CD4-positive, alpha-beta T cell treated with Interleukin-1 beta for 1 hour (primary cell): ENCODE results near the gene SMURF1.

Source experiments
- DNase-seq, 2 donors: peaks; one replicate each; pipeline ENCODE4 v3.0.0-alpha.2; 2020 to 2022

Gene SMURF1

GRCh38 chr7:99141841-99142726 is 1.8 kb downstream of the SMURF1 start:
- DNase-seq: peak; percentile 56 to 76

GRCh38 chr7:99141334-99141733 is 2.6 kb downstream of the SMURF1 start:
- peak in 1 of 2 donors; percentile 11 for DNase-seq

GRCh38 chr7:99140813-99141212 is 3.1 kb downstream of the SMURF1 start:
- DNase-seq: no peak

GRCh38 chr7:99139036-99139435 is 4.9 kb downstream of the SMURF1 start:
- no peak for DNase-seq

- no peak for DNase-seq
Observed at GRCh38 chr7:99137411-99138180, 6.3 kb downstream of the SMURF1 start.

GRCh38 chr7:99135938-99136337 is 8.0 kb downstream of the SMURF1 start:
- DNase-seq: no peak

GRCh38 chr7:99133766-99134564 is 9.9 kb downstream of the SMURF1 start:
- no peak for DNase-seq

- no peak for DNase-seq
Observed at GRCh38 chr7:99132595-99133321, 11.2 kb downstream of the SMURF1 start.

GRCh38 chr7:99131290-99131689 is 12.6 kb downstream of the SMURF1 start:
- no peak for DNase-seq

GRCh38 chr7:99129536-99129935 is 14.4 kb downstream of the SMURF1 start:
- DNase-seq: no peak

GRCh38 chr7:99129001-99129400 is 14.9 kb downstream of the SMURF1 start:
- DNase-seq: no peak

- no peak for DNase-seq
Observed at GRCh38 chr7:99128076-99128950, 15.6 kb downstream of the SMURF1 start.

- no peak for DNase-seq
Observed at GRCh38 chr7:99127636-99128035, 16.3 kb downstream of the SMURF1 start.

GRCh38 chr7:99126921-99127553 is 16.9 kb downstream of the SMURF1 start:
- no peak for DNase-seq

- DNase-seq: no peak
Observed at GRCh38 chr7:99125505-99125865, 18.4 kb downstream of the SMURF1 start.

GRCh38 chr7:99124751-99125504 is 19.0 kb downstream of the SMURF1 start:
- DNase-seq: no peak

- no peak for DNase-seq
Observed at GRCh38 chr7:99124236-99124635, 19.7 kb downstream of the SMURF1 start.

GRCh38 chr7:99123571-99124033 is 20.3 kb downstream of the SMURF1 start:
- DNase-seq: no peak

- no peak for DNase-seq
Observed at GRCh38 chr7:99122762-99123161, 21.1 kb downstream of the SMURF1 start.

GRCh38 chr7:99121496-99122021 is 22.3 kb downstream of the SMURF1 start:
- DNase-seq: no peak
